K562 (cell line): ENCODE results near the gene RUFY2. TPM values are rescaled to one million over a fixed set of nuclear protein-coding genes. Genes with fewer than 3 reads are reported as not detected.

Source experiments
- CHD1 ChIP-seq: fragments of 200-600 bp; sonication (generic); IDR thresholded peaks from one replicate; pipeline ENCODE4 v1.6.1; 2012; ENCODE audit warnings: mild to moderate bottlenecking, moderate library complexity, low read length, inconsistent platforms
- HEY1 ChIP-seq: fragments of 250-450 bp; sonication (Bioruptor Pico); IDR thresholded peaks from 2 replicates; pipeline ENCODE4 v1.5.0; 2020; ENCODE audit warnings: mild to moderate bottlenecking, moderate library complexity, borderline replicate concordance
- NFRKB ChIP-seq: fragments of 450-650 bp; IDR thresholded peaks from 2 replicates; pipeline ENCODE4 v1.6.1; 2016; ENCODE audit warnings: low read depth
- NONO ChIP-seq, 2 experiments: fragments of 200-400 bp in 1 of 2; fragments of 450-650 bp in 1 of 2; formaldehyde crosslinking in 1 of 2; IDR thresholded peaks; 2 replicates each; pipeline ENCODE4 v1.6.1; 2017; ENCODE audit warnings: low read depth in 2 of 2, mild to moderate bottlenecking in 2 of 2, moderate library complexity in 2 of 2, low read length in 1 of 2
- POLR2A ChIP-seq: fragments of 450-650 bp; conservative IDR thresholded peaks from 2 replicates; pipeline ENCODE4 v1.6.1; 2016
- PTTG1 ChIP-seq: fragments of 450-650 bp; IDR thresholded peaks from 2 replicates; pipeline ENCODE4 v1.6.1; 2016; ENCODE audit warnings: low read depth, mild to moderate bottlenecking, missing genetic modification characterization, missing compliant biosample characterization
- SPI1 ChIP-seq: IDR thresholded peaks from 2 replicates; pipeline ENCODE4 v1.6.1; 2011; ENCODE audit warnings: low read depth, low read length, control low read depth, borderline replicate concordance
- ZFP30 ChIP-seq: fragments of 250-450 bp; sonication (Bioruptor Pico); IDR thresholded peaks from 2 replicates; pipeline ENCODE4 v1.8.0; 2022; ENCODE audit warnings: moderate library complexity, mild to moderate bottlenecking, inconsistent platforms, borderline replicate concordance
- ZNF76 ChIP-seq: fragments of 250-450 bp; sonication (Bioruptor Pico); IDR thresholded peaks from 2 replicates; pipeline ENCODE4 v1.4.0; 2020; ENCODE audit warnings: mild to moderate bottlenecking, moderate library complexity, borderline replicate concordance
- polyA plus RNA-seq, 8 experiments: library from polyadenylated mRNA; depleted of rRNA in 4 of 8; stranded (reverse) in 5 of 8; unstranded in 3 of 8; fragments of >200 nt; fragmentation: Nextera tagmentation in 2 of 8; fragmentation: Illumina TruSeq in 1 of 8; extraction: Ambion mirVana in 2 of 8; extraction: Trizol in 1 of 8; gene quantifications; 2 replicates each; pipeline versions ENCODE4 v1.2.1 to v1.2.3, GENCODE V29; 2011 to 2014; ENCODE audit warnings: inconsistent platforms in 1 of 8, missing spikeins in 1 of 8
- total RNA-seq, 7 experiments: library from RNA; depleted of rRNA in 6 of 7; stranded (reverse); fragments of >200 nt in 6 of 7; fragmentation: Illumina TruSeq in 2 of 7; extraction: Trizol in 2 of 7; gene quantifications; 2 replicates each; pipeline versions ENCODE4 v1.2.1 to v1.2.3, GENCODE V29; 2011 to 2021; ENCODE audit warnings: low replicate concordance in 1 of 7
- TF ChIP-seq, protein P1 (sequence below), 2 experiments: IDR thresholded peaks in 1 of 2; conservative IDR thresholded peaks in 1 of 2; 2 replicates each; pipeline ENCODE4 v1.6.1; 2016; ENCODE audit warnings: low read depth in 2 of 2, mild to moderate bottlenecking in 1 of 2, missing compliant biosample characterization in 1 of 2, missing genetic modification characterization in 1 of 2, moderate library complexity in 1 of 2
- TF ChIP-seq, protein P2 (sequence below): fragments of 450-650 bp; IDR thresholded peaks from 2 replicates; pipeline ENCODE4 v1.6.1; 2016; ENCODE audit warnings: low read depth
- TF ChIP-seq, protein P3 (sequence below): fragments of 450-650 bp; IDR thresholded peaks from 2 replicates; pipeline ENCODE4 v1.6.1; 2017; ENCODE audit warnings: antibody characterized with exemption

RUFY2 gene
- total and polyA plus RNA-seq, 9 of the 15 experiments (the other 6 are each of a cell fraction or from before 2014, with no cell fraction given), result 3.7 to 20.1 (median 12.6) TPM

DNA sequence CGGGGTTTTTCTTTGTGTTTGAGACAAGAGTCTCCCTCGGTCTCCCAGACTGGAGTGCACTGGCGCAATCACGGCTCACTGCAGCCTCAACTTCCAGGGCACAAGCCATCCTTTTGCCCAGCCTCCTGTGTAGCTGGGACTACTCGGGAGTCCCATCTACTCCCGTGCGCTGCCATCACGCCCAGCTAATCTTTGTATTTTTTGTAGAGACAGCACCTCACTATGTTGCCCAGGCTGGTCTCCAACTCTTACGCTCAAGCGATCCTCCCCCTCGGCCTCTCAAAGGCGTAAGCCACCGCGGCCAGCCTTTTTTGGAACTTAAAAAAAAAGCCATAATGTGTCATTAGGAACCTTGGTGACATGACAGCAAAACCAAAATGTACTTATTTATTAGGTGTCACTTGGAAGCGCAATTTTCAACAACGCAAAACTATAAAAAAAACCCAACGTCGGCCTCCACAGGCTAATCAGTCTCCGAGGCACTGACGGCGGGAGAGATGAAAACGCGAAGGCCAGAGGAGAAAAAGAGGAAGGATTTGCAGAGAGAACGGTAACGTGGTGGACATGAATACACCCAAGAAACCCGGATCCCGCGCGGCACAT, 76.1 kb downstream of the RUFY2 start (continued):
- TF ChIP-seq, protein P1, sequence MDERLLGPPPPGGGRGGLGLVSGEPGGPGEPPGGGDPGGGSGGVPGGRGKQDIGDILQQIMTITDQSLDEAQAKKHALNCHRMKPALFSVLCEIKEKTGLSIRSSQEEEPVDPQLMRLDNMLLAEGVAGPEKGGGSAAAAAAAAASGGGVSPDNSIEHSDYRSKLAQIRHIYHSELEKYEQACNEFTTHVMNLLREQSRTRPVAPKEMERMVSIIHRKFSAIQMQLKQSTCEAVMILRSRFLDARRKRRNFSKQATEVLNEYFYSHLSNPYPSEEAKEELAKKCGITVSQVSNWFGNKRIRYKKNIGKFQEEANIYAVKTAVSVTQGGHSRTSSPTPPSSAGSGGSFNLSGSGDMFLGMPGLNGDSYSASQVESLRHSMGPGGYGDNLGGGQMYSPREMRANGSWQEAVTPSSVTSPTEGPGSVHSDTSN (CRISPR knock-in tag; IDR thresholded peaks at IDR 0.05; ENCODE audit: low read depth), result no peak
- TF ChIP-seq, protein P1 (tag; conservative IDR thresholded peaks at IDR 0.05; ENCODE audit: low read depth), result peak; percentile 54; the same call in 1 of the 2 replicates
- TF ChIP-seq NONO (IDR thresholded peaks at IDR 0.05; ENCODE audit: low read depth in 2 of 2, low read length in 1 of 2) (no peak), NFRKB (0 out of 2 replicates have a peak, but pooled peaks have one; percentile 86), HEY1 (CRISPR knock-in tag) (no peak), ZNF76 (CRISPR knock-in tag) (peak; percentile 6; the same call in 1 of the 2 replicates), PTTG1 (tag) (no peak), ZFP30 (no peak), CHD1 (no peak), POLR2A (no peak), SPI1 (no peak)
- TF ChIP-seq, protein P2, sequence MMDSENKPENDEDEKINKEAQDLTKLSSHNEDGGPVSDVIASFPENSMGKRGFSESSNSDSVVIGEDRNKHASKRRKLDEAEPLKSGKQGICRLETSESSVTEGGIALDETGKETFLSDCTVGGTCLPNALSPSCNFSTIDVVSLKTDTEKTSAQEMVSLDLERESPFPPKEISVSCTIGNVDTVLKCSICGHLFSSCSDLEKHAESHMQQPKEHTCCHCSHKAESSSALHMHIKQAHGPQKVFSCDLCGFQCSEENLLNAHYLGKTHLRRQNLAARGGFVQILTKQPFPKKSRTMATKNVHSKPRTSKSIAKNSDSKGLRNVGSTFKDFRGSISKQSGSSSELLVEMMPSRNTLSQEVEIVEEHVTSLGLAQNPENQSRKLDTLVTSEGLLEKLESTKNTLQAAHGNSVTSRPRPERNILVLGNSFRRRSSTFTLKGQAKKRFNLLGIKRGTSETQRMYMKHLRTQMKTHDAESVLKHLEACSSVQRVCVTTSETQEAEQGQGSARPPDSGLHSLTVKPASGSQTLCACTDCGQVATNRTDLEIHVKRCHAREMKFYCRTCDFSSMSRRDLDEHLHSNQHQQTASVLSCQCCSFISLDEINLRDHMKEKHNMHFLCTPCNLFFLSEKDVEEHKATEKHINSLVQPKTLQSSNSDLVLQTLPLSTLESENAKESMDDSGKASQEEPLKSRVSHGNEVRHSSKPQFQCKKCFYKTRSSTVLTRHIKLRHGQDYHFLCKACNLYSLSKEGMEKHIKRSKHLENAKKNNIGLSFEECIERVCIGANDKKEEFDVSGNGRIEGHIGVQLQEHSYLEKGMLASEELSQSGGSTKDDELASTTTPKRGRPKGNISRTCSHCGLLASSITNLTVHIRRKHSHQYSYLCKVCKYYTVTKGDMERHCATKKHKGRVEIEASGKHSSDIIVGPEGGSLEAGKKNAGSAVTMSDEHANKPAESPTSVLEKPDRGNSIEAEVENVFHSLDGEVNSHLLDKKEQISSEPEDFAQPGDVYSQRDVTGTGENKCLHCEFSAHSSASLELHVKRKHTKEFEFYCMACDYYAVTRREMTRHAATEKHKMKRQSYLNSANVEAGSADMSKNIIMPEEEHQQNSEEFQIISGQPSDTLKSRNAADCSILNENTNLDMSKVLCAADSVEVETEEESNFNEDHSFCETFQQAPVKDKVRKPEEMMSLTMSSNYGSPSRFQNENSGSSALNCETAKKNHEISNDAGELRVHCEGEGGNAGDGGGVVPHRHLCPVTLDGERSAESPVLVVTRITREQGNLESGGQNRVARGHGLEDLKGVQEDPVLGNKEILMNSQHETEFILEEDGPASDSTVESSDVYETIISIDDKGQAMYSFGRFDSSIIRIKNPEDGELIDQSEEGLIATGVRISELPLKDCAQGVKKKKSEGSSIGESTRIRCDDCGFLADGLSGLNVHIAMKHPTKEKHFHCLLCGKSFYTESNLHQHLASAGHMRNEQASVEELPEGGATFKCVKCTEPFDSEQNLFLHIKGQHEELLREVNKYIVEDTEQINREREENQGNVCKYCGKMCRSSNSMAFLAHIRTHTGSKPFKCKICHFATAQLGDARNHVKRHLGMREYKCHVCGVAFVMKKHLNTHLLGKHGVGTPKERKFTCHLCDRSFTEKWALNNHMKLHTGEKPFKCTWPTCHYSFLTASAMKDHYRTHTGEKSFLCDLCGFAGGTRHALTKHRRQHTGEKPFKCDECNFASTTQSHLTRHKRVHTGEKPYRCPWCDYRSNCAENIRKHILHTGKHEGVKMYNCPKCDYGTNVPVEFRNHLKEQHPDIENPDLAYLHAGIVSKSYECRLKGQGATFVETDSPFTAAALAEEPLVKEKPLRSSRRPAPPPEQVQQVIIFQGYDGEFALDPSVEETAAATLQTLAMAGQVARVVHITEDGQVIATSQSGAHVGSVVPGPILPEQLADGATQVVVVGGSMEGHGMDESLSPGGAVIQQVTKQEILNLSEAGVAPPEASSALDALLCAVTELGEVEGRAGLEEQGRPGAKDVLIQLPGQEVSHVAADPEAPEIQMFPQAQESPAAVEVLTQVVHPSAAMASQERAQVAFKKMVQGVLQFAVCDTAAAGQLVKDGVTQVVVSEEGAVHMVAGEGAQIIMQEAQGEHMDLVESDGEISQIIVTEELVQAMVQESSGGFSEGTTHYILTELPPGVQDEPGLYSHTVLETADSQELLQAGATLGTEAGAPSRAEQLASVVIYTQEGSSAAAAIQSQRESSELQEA, result no peak
- TF ChIP-seq, protein P3, sequence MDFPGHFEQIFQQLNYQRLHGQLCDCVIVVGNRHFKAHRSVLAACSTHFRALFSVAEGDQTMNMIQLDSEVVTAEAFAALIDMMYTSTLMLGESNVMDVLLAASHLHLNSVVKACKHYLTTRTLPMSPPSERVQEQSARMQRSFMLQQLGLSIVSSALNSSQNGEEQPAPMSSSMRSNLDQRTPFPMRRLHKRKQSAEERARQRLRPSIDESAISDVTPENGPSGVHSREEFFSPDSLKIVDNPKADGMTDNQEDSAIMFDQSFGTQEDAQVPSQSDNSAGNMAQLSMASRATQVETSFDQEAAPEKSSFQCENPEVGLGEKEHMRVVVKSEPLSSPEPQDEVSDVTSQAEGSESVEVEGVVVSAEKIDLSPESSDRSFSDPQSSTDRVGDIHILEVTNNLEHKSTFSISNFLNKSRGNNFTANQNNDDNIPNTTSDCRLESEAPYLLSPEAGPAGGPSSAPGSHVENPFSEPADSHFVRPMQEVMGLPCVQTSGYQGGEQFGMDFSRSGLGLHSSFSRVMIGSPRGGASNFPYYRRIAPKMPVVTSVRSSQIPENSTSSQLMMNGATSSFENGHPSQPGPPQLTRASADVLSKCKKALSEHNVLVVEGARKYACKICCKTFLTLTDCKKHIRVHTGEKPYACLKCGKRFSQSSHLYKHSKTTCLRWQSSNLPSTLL, result no peak
